OCI-LY3 (cell line): ENCODE measurements around the gene DGKG.

Experiments
- CTCF ChIP-seq: fragments of 200-600, 300-600 bp; sonication (generic); IDR thresholded peaks from 2 replicates; pipeline ENCODE4 v1.5.1; 2014; ENCODE audit warnings: antibody characterized with exemption, low read length, low read depth
- EZH2phosphoT487 ChIP-seq: fragments of 200-600 bp; shearing (Covaris generic); IDR thresholded peaks from 2 replicates; pipeline ENCODE4 v1.6.1; 2018; ENCODE audit warnings: antibody characterized with exemption, mixed run types, low read depth

GRCh38 chr3:186342197-186342596, 19.8 kb downstream of the DGKG start:
- TF ChIP-seq CTCF (no peak), EZH2phosphoT487 (no peak)
